HEK293 (cell line): ENCODE results near the gene SEMA3A.

Experiments
- CTCF ChIA-PET: fragments of 350-600 bp; formaldehyde crosslinking; extraction: SDS; loops from one replicate; lab custom pipeline; 2021; ENCODE audit warnings: antibody characterized with exemption; lab: Yijun Ruan, JAX
- POLR2A ChIA-PET: fragments of 300-600 bp; formaldehyde crosslinking; extraction: SDS; loops from one replicate; lab custom pipeline; 2020; ENCODE audit warnings: antibody characterized with exemption, inconsistent platforms; lab: Yijun Ruan, JAX
- H3K27ac ChIP-seq: fragments of 200-500 bp; sonication (Bioruptor generic); 2 replicates; pipeline ENCODE4 v1.5.1; 2014; ENCODE audit warnings: low read depth, low read length, control low read depth, inconsistent platforms; ENCODE audit errors: extremely low read depth
- H3K36me3 ChIP-seq, 2 experiments: fragments of 200-500 bp in 1 of 2; sonication (Bioruptor generic) in 1 of 2; 1 replicate in 1 of 2; 2 replicates in 1 of 2; pipeline ENCODE4 v1.5.1; 2014 to 2017; ENCODE audit warnings: inconsistent platforms in 2 of 2, low read length in 2 of 2; ENCODE audit not compliant: control insufficient read depth in 2 of 2, insufficient read depth in 1 of 2
- H3K4me1 ChIP-seq: fragments of 200-500 bp; sonication (Bioruptor generic); 2 replicates; pipeline ENCODE4 v1.5.1; 2014; ENCODE audit warnings: mild to moderate bottlenecking, low read length, inconsistent platforms; ENCODE audit not compliant: control insufficient read depth, insufficient read depth
- H3K4me3 ChIP-seq: 2 replicates; pipeline ENCODE4 v1.5.1; 2011; ENCODE audit warnings: low read depth, mild to moderate bottlenecking, control low read depth, low read length, moderate library complexity
- H3K9me3 ChIP-seq: fragments of 200-500 bp; sonication (Bioruptor generic); 2 replicates; pipeline ENCODE4 v1.5.1; 2014; ENCODE audit warnings: low read depth, low read length, inconsistent platforms; ENCODE audit not compliant: control insufficient read depth, insufficient read depth
- EGR2 ChIP-seq: fragments of 450-650 bp; formaldehyde crosslinking; IDR thresholded peaks from 2 replicates; pipeline ENCODE4 v1.5.1; 2016; ENCODE audit warnings: low read depth, missing biosample characterization, missing genetic modification characterization
- HOXA7 ChIP-seq: sonication (generic); formaldehyde crosslinking; IDR thresholded peaks from 2 replicates; pipeline ENCODE4 v1.8.1; 2022; ENCODE audit warnings: missing genetic modification reagents, borderline replicate concordance
- HOXD13 ChIP-seq: sonication (generic); formaldehyde crosslinking; IDR thresholded peaks from 2 replicates; pipeline ENCODE4 v1.8.0; 2022; ENCODE audit warnings: missing genetic modification reagents, borderline replicate concordance
- RBAK ChIP-seq: fragments of 450-650 bp; formaldehyde crosslinking; IDR thresholded peaks from 2 replicates; pipeline ENCODE4 v1.5.1; 2016; ENCODE audit warnings: missing biosample characterization, missing genetic modification characterization
- ZBTB20 ChIP-seq: fragments of 450-650 bp; formaldehyde crosslinking; IDR thresholded peaks from 2 replicates; pipeline ENCODE4 v1.5.1; 2016; ENCODE audit warnings: missing biosample characterization, missing genetic modification characterization
- ZNF16 ChIP-seq: fragments of 450-650 bp; formaldehyde crosslinking; IDR thresholded peaks from 2 replicates; pipeline ENCODE4 v1.5.1; 2016; ENCODE audit warnings: low read depth, missing biosample characterization, missing genetic modification characterization
- ZNF174 ChIP-seq: fragments of 450-650 bp; formaldehyde crosslinking; IDR thresholded peaks from 2 replicates; pipeline ENCODE4 v1.5.0; 2017; ENCODE audit warnings: missing biosample characterization, mild to moderate bottlenecking, missing genetic modification characterization
- ZNF18 ChIP-seq: fragments of 450-650 bp; formaldehyde crosslinking; IDR thresholded peaks from 2 replicates; pipeline ENCODE4 v1.5.1; 2016; ENCODE audit warnings: missing biosample characterization, missing genetic modification characterization
- ZNF2 ChIP-seq: fragments of 450-650 bp; formaldehyde crosslinking; IDR thresholded peaks from 2 replicates; pipeline ENCODE4 v1.5.1; 2016; ENCODE audit warnings: missing biosample characterization, missing genetic modification characterization
- ZNF362 ChIP-seq: fragments of 450-650 bp; formaldehyde crosslinking; IDR thresholded peaks from 2 replicates; pipeline ENCODE4 v1.5.1; 2016; ENCODE audit warnings: missing biosample characterization, missing genetic modification characterization
- ZNF423 ChIP-seq: fragments of 450-650 bp; formaldehyde crosslinking; IDR thresholded peaks from 2 replicates; pipeline ENCODE4 v1.5.1; 2016; ENCODE audit warnings: missing biosample characterization, missing genetic modification characterization
- ZNF473 ChIP-seq: fragments of 450-650 bp; formaldehyde crosslinking; IDR thresholded peaks from 2 replicates; pipeline ENCODE4 v1.5.1; 2017; ENCODE audit warnings: missing biosample characterization, missing genetic modification characterization
- ZNF513 ChIP-seq: fragments of 450-650 bp; IDR thresholded peaks from 2 replicates; pipeline ENCODE4 v1.5.1; 2018; ENCODE audit warnings: missing biosample characterization, missing genetic modification characterization
- ZNF776 ChIP-seq: fragments of 450-650 bp; formaldehyde crosslinking; IDR thresholded peaks from 2 replicates; pipeline ENCODE4 v1.5.0; 2017; ENCODE audit warnings: missing biosample characterization, missing genetic modification characterization, borderline replicate concordance
- ZNF792 ChIP-seq: fragments of 450-650 bp; formaldehyde crosslinking; IDR thresholded peaks from 2 replicates; pipeline ENCODE4 v1.5.1; 2016; ENCODE audit warnings: missing biosample characterization, missing genetic modification characterization
- ZSCAN18 ChIP-seq: fragments of 450-650 bp; formaldehyde crosslinking; IDR thresholded peaks from 2 replicates; pipeline ENCODE4 v1.5.1; 2016; ENCODE audit warnings: missing biosample characterization, missing genetic modification characterization
- TF ChIP-seq, protein P1 (sequence below): fragments of 450-650 bp; formaldehyde crosslinking; IDR thresholded peaks from 2 replicates; pipeline ENCODE4 v1.5.1; 2016; ENCODE audit warnings: missing biosample characterization, missing genetic modification characterization
- TF ChIP-seq, protein P2 (sequence below): fragments of 450-650 bp; formaldehyde crosslinking; IDR thresholded peaks from 2 replicates; pipeline ENCODE4 v1.5.1; 2016; ENCODE audit warnings: missing biosample characterization, missing genetic modification characterization
- TF ChIP-seq, protein P3 (sequence below): fragments of 450-650 bp; formaldehyde crosslinking; IDR thresholded peaks from 2 replicates; pipeline ENCODE4 v1.5.1; 2016; ENCODE audit warnings: missing biosample characterization, missing genetic modification characterization

Gene SEMA3A

GRCh38 chr7:84077336-84077735 is 117.3 kb downstream of the SEMA3A start:
- Histone ChIP-seq H3K36me3 (no peaks in the 10 kb centered on the region), H3K9me3 (no peaks in the 10 kb centered on the region), H3K4me1 (no peaks in the 10 kb centered on the region; the same call in 1 of the 2 replicates), H3K4me3 (no peak overlapping the region), H3K27ac (no peak overlapping the region)
- no peak for TF ChIP-seq ZNF16
- TF ChIP-seq, protein P1, sequence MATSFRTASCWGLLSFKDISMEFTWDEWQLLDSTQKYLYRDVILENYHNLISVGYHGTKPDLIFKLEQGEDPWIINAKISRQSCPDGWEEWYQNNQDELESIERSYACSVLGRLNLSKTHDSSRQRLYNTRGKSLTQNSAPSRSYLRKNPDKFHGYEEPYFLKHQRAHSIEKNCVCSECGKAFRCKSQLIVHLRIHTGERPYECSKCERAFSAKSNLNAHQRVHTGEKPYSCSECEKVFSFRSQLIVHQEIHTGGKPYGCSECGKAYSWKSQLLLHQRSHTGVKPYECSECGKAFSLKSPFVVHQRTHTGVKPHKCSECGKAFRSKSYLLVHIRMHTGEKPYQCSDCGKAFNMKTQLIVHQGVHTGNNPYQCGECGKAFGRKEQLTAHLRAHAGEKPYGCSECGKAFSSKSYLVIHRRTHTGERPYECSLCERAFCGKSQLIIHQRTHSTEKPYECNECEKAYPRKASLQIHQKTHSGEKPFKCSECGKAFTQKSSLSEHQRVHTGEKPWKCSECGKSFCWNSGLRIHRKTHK (tag by site-specific recombination): no peak
- no peak for TF ChIP-seq ZNF513 (tag by site-specific recombination)
- TF ChIP-seq HOXD13 (CRISPR knock-in tag): no peak
- TF ChIP-seq, protein P2, sequence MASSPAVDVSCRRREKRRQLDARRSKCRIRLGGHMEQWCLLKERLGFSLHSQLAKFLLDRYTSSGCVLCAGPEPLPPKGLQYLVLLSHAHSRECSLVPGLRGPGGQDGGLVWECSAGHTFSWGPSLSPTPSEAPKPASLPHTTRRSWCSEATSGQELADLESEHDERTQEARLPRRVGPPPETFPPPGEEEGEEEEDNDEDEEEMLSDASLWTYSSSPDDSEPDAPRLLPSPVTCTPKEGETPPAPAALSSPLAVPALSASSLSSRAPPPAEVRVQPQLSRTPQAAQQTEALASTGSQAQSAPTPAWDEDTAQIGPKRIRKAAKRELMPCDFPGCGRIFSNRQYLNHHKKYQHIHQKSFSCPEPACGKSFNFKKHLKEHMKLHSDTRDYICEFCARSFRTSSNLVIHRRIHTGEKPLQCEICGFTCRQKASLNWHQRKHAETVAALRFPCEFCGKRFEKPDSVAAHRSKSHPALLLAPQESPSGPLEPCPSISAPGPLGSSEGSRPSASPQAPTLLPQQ (tag by site-specific recombination): no peak
- TF ChIP-seq ZSCAN18 (tag by site-specific recombination): no peak
- TF ChIP-seq ZNF423: no peak
- TF ChIP-seq ZNF18 (tag by site-specific recombination): no peak
- TF ChIP-seq ZNF174 (tag by site-specific recombination): no peak
- POLR2A ChIA-PET: no interaction called here
- CTCF ChIA-PET: no interaction called here

DNA sequence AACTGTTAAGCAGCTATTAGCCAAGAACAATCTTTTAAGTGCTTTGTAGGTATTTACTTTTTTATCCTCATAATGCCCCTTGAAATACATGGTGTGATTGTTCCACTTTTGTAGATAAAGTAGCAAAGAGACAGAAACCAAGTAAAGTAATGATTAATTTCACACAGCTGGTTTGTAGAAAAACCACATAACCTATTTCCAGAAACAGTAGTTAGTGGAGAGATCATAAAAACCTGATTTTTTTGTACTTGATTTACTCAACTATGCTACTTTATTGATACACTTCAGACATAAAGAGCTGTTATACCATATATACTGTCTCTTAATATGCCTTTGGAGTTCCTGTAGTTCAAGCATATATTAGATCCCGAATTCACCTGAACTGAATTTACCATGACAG is 118.4 kb downstream of the SEMA3A start:
- ChIA-PET CTCF (no interaction called here), POLR2A (no interaction called here)
- H3K27ac ChIP-seq: no peak overlapping the region

More for the DNA sequence above, 118.4 kb downstream of the SEMA3A start:
- Histone ChIP-seq H3K4me3 (no peak overlapping the region), H3K9me3 (no peaks in the 10 kb centered on the region), H3K4me1 (no peaks in the 10 kb centered on the region; the same call in 1 of the 2 replicates), H3K36me3 (no peaks in the 10 kb centered on the region)
- no peak for TF ChIP-seq RBAK
- no peak for TF ChIP-seq HOXA7 (CRISPR knock-in tag)
- no peak for TF ChIP-seq ZNF776 (tag by site-specific recombination)
- TF ChIP-seq ZNF792 (tag by site-specific recombination): no peak
- TF ChIP-seq ZNF2 (tag by site-specific recombination): no peak
- no peak for TF ChIP-seq ZSCAN18 (tag by site-specific recombination)
- no peak for TF ChIP-seq ZNF362 (tag by site-specific recombination)
- no peak for TF ChIP-seq EGR2 (tag by site-specific recombination)
- TF ChIP-seq, protein P3, sequence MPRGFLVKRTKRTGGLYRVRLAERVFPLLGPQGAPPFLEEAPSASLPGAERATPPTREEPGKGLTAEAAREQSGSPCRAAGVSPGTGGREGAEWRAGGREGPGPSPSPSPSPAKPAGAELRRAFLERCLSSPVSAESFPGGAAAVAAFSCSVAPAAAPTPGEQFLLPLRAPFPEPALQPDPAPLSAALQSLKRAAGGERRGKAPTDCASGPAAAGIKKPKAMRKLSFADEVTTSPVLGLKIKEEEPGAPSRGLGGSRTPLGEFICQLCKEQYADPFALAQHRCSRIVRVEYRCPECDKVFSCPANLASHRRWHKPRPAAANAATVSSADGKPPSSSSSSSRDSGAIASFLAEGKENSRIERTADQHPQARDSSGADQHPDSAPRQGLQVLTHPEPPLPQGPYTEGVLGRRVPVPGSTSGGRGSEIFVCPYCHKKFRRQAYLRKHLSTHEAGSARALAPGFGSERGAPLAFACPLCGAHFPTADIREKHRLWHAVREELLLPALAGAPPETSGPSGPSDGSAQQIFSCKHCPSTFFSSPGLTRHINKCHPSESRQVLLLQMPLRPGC (tag by site-specific recombination): no peak
- no peak for TF ChIP-seq ZNF16
- no peak for TF ChIP-seq ZNF473
- TF ChIP-seq ZBTB20 (tag by site-specific recombination): no peak
